GM19468 (cell line): ENCODE data around the gene TTC3.
"Not testable (repeated sequence)": the region's sequence is repeated elsewhere in the genome, so short reads cannot be mapped to it uniquely, and the experiment has no call there.

ENCODE experiments used
- ATAC-seq: cut with Tn5 transposase; IDR thresholded peaks from one replicate; pipeline ENCODE4 v1.9.1; 2021; ENCODE audit warnings: mild to moderate bottlenecking, moderate library complexity, moderate number of reproducible peaks; ENCODE audit not compliant: unreplicated experiment; ENCODE audit errors: extremely low read depth

TTC3 gene

GRCh38 chr21:37085726-37086125 lies 12.7 kb downstream of the TTC3 start:
- ATAC-seq = no peak

- no peak for ATAC-seq
Measured at GRCh38 chr21:37087188-37087587, 14.1 kb downstream of the TTC3 start.

GRCh38 chr21:37088186-37088735 lies 15.2 kb downstream of the TTC3 start:
- ATAC-seq = no peak

DNA sequence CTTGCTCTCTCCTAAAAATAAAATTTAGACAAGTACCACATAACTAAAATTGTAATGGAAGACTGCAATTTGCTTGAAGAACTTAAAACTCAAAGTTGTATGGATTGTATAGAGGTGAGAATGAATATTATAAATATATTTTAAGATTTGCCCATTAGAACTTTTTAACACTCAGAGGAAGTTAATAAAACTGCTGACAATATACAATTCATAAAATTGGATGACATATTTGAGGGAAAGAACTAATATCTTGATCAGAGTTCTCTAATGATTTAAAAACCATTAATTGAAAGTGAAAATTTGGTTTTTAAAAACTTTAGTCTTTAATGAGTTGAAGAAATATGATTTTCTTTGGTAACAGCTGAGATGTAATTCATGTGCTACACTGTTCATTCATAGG lies 20.9 kb downstream of the TTC3 start:
- ATAC-seq = no peak

GRCh38 chr21:37095821-37096220 lies 22.8 kb downstream of the TTC3 start:
- ATAC-seq = no peak

- no peak for ATAC-seq
Measured at GRCh38 chr21:37098751-37099150, 25.7 kb downstream of the TTC3 start.

DNA sequence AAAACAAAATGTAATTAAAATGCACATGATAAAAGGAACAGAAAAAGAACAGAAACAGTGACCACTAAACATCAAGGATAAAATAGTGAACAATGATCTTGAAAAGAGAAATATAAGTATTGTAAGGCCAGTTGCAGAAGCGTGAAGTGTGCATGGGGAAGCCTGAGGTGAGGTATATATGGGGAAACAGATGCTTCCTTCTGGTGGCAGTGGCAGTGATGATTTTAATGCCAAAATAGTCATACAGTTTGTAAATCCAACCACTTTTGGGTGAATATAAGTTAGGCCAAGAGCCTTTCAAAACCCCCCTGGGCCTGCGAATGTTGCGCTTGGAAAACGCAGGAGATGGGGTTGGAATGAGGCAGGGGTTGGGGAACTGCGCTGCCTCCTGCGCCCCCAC lies 27.3 kb downstream of the TTC3 start:
- ATAC-seq = no peak

GRCh38 chr21:37101384-37101783 lies 28.3 kb downstream of the TTC3 start:
- no peak for ATAC-seq

GRCh38 chr21:37102746-37103145 lies 29.7 kb downstream of the TTC3 start:
- ATAC-seq = not testable (repeated sequence)

GRCh38 chr21:37106998-37107397 lies 33.9 kb downstream of the TTC3 start:
- ATAC-seq = no peak

- ATAC-seq = not testable (repeated sequence)
Measured at GRCh38 chr21:37111029-37111428, 38.0 kb downstream of the TTC3 start.

GRCh38 chr21:37114301-37114700 lies 41.2 kb downstream of the TTC3 start:
- ATAC-seq = not testable (repeated sequence)

DNA sequence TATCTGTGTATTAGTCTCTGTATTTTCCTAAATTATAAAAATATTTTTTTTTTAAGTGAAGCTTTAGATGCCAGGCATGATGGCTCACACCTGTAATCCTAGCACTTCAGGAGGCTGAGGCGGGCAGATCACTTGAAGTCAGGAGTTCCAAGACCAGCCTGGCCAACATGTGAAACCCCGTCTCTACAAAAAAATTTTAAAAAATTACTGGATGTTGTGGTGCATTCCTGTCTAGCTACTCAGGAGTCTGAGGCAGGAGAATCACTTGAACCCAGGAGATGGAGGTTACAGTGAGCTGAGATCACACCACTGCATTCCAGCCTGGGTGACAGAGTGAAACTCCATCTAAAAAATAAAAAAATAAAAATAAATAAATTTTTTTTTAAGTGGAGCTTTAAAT lies 43.4 kb downstream of the TTC3 start:
- ATAC-seq = not testable (repeated sequence)

DNA sequence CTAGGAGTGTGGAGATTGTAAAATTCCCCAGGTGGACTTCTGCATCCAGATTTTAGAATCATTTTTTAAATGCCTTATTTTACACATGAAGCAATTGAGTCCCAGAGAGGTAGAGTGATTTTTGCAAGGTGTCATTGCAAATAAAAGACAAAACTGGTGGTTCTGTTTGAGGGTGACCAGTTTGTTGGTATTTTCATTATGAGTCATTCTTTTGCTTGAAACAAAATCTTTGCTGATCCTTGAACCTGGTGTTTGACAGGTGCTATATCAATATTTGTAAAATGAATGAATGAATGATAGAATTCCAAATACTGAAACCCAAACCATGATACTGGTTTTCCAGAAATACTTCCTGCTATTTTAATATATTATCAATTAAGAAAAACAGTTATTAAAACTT lies 44.1 kb downstream of the TTC3 start:
- no peak for ATAC-seq

- no peak for ATAC-seq
Measured at GRCh38 chr21:37118187-37118826, 45.3 kb downstream of the TTC3 start.

DNA sequence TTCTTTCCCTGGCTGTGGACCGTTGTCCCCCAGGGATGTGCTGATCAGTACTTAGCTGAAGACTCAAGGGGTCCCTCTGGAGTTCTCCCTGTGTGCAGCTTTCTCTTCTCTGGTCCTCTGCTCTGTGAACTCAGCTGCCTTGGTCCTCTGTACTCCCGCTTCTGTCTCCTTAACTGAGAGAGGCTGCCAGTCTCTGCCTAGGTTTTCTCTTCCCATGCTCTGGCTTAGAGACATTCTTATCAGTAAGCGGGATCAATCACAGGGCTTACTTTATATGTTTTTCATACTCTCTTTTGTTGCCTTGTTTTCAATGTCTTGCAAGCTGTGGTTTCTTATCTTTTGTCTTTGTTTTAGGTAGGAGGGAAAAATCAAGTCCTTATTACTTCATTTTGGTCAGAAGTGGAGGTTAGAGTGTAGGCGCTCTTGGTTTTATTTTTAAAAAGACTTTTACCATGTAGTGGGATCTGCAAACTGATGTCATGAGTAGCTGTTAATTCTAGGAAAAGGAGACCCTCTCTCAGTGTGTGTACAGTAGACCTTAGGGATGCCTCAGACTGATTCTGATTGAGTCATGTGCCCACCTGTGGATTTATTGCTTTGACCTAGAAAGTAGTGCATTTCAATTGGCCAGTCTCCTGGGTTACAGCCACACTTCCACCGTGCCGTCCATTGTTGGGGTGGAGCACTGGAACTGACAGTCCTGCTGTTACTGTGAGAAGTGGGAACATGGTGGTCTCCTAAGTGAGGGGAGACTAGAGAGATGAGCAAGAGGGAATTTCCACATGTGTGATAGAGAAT lies 46.6 kb downstream of the TTC3 start:
- no peak for ATAC-seq

DNA sequence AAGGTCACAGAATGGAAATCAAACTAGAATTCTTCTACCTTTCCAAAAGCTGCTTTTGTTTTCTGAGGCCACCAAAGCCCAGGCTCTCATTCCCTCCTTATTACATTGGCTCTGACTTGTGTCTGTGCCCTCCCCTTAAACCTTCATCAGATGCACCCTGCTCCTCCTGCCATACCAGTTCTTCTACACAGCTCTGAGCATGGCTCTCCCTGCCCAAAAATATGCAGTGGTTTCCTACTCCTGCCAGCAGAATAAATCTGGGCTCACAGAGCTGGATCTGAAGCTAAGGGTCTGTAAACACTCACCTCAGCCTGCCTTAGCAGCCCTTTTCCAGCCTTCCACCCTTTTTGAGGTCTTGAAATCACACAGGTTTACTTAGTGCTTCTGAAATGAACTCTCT lies 55.0 kb downstream of the TTC3 start:
- no peak for ATAC-seq

DNA sequence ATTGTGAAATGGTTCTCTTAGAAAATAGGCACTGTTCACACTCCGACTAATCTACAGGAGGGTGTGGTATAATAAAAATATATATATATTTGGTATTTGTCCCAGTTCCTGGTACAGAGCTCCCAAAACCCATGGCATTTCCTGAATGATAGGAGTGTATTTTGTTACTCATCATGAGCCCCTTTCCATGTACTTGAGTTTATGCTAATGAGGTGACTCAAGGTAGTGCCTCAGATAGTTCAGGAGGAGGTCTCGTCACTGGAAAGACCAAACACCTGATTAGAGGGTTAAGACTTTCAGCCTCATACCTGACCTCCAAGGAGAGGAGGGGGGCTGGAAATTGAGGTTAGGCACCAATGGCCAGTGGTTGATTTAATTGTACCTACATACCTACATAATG lies 57.9 kb downstream of the TTC3 start:
- no peak for ATAC-seq

DNA sequence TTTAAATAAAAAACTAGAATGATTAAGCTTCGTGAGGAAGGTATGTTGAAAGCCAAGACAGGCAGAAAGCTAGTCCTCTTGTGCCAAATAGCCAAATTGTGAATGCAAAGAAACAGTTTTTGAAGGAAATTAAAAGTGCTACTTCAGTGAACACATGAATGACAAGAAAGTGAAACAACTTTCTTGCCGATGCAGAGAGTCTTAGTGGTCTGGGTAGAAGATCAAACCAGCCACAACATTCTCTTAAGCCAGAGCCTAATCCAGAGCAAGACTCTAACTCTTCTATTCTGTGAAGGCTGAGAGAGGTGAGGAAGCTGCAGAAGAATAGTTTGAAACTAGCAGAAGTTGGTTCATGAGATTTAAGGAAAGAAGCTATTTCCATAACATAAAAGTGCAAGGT lies 63.2 kb downstream of the TTC3 start:
- no peak for ATAC-seq

DNA sequence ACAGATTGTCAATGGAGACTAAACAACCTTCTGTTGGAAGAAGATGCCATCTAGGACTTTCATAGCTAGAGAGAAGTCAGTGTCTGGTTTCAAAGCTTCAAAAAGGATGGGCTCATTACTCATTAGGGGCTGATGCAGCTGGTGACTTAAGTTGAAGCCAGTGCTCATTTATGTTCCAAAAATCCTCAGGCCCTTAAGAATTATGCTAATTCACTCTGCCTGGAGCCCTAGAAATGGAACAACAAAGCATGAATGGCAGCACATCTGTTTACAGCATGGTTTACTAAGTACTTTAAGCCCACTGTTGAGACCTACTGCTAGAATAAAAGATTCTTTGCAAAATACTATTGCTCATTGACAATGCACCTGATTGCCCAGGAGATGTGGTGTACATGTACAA lies 63.7 kb downstream of the TTC3 start:
- ATAC-seq = no peak

DNA sequence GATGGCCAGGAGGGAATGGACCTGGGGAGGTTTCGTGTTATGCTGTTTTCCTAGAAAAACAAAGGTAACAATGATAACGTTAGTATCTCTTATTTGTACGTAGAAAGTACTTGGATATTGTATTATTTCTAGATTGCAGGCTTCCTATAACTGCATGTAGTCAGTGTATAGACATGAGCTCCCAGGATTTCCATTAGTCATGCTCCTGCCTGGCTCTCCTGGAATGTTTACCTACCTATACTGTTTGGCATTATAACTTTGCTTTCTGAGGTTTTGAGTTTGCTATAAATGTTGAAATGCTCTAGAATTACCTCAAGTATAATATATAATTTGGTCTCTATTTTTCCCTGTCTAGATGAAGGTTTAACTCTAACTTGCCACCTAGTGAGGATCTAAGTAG lies 66.1 kb downstream of the TTC3 start:
- no peak for ATAC-seq

DNA sequence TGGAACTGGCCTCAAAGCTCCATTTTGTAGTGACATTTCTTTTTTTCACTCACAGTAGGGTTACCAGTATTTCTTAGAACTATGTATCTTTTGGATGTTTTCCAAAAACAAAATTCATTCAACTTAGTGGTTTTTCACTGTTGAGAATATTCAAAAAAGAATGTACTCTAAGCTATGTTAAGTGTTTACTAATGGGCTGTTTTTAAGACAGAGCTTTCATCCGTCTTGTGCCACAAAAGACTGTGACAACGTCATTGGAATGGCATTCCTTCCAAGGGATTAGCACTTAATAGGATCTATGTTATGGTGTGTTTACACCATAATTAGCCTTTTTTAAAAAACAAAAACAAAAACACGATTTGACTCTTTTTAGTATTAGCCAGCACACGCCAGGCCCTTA lies 66.8 kb downstream of the TTC3 start:
- ATAC-seq = no peak
